GM18951 (cell line): ENCODE results near the gene NUP210L.

Experiments used
- POLR2A ChIP-seq: IDR thresholded peaks from 4 replicates; pipeline ENCODE4 v1.6.1; 2011; ENCODE audit warnings: mild to moderate bottlenecking; ENCODE audit not compliant: insufficient read length, insufficient read depth; ENCODE audit errors: extremely low read depth
- in situ Hi-C: fragments of 300-500 bp; cut with MboI; formaldehyde crosslinking; loops from one replicate; pipeline ENCODE4 v1.12.0; 2022; ENCODE audit warnings: low sequenced_read_pairs, mixed read lengths, inconsistent platforms; ENCODE audit not compliant: unreplicated experiment

Gene NUP210L

GRCh38 chr1:153985341-153985912 lies 169.4 kb downstream of the NUP210L start:
- no peak for TF ChIP-seq POLR2A
- in situ Hi-C loops, result loop anchor here (10.0 to 25.0 kb wide), 4 partner anchors 161 to 473 kb away; partner anchors contain the start of genes ILF2 and NPR1

GRCh38 chr1:153984123-153984894 lies 170.6 kb downstream of the NUP210L start:
- TF ChIP-seq POLR2A, result no peak
- in situ Hi-C loops, result loop anchor here (10.0 to 25.0 kb wide), 4 partner anchors 160 to 472 kb away; partner anchors contain the start of genes ILF2 and NPR1

GRCh38 chr1:153981735-153982134 lies 173.1 kb downstream of the NUP210L start:
- in situ Hi-C loops, result loop anchor here (10.0 to 25.0 kb wide), 4 partner anchors 157 to 469 kb away; partner anchors contain the start of genes ILF2 and NPR1

- in situ Hi-C loops, result loop anchor here (25.0 kb wide), 1 partner anchor 467 kb away; no protein-coding TSS in a partner anchor
These were observed 175.8 kb downstream of the NUP210L start for GRCh38 chr1:153979091-153979490.

GRCh38 chr1:153978274-153978909 lies 176.5 kb downstream of the NUP210L start:
- in situ Hi-C loops, result loop anchor here (25.0 kb wide), 1 partner anchor 466 kb away; no protein-coding TSS in a partner anchor
- TF ChIP-seq POLR2A, result no peak

GRCh38 chr1:153977250-153978240 lies 177.3 kb downstream of the NUP210L start, which contains the start of gene JTB:
TSS of gene JTB (minus strand) at chr1:153977674. CDS start at chr1:153977252, 422 bp downstream.
- peak; percentile 97 for TF ChIP-seq POLR2A
- in situ Hi-C loops, result loop anchor here (25.0 kb wide), 1 partner anchor 465 kb away; no protein-coding TSS in a partner anchor

GRCh38 chr1:153976819-153977249 lies 178.0 kb downstream of the NUP210L start:
- no peak for TF ChIP-seq POLR2A
- in situ Hi-C loops, result loop anchor here (25.0 kb wide), 1 partner anchor 465 kb away; no protein-coding TSS in a partner anchor

GRCh38 chr1:153973525-153973924 lies 181.3 kb downstream of the NUP210L start:
- in situ Hi-C loops, result no loop called here
- no peak for TF ChIP-seq POLR2A

GRCh38 chr1:153973071-153973470 lies 181.8 kb downstream of the NUP210L start:
- TF ChIP-seq POLR2A, result peak; percentile 6
- in situ Hi-C loops, result no loop called here

- in situ Hi-C loops, result no loop called here
- TF ChIP-seq POLR2A, result no peak
These were observed 184.5 kb downstream of the NUP210L start for GRCh38 chr1:153970346-153970745.

GRCh38 chr1:153968972-153969371 lies 185.9 kb downstream of the NUP210L start:
- TF ChIP-seq POLR2A, result no peak
- in situ Hi-C loops, result no loop called here

- no peak for TF ChIP-seq POLR2A
- in situ Hi-C loops, result no loop called here
These were observed 186.5 kb downstream of the NUP210L start for GRCh38 chr1:153968408-153968807.
